ENCODE data around the gene NOL3. TPM values are rescaled to one million over a fixed set of nuclear protein-coding genes. Genes with fewer than 3 reads are reported as not detected.

The NOL3 gene
- total and polyA plus RNA-seq, 9 of the 15 experiments (the other 6 are each of a cell fraction or from before 2014, with no cell fraction given), result 0.45 to 14.0 (median 5.4) TPM

- TF ChIP-seq KAT7 (CRISPR knock-in tag; IDR thresholded peaks at IDR 0.05; ENCODE audit: borderline replicate concordance) (peak; percentile 51; the same call in 1 of the 2 replicates), TFAP4 (CRISPR knock-in tag; IDR thresholded peaks at IDR 0.05; ENCODE audit: borderline replicate concordance) (peak; percentile 66), HNRNPLL (IDR thresholded peaks at IDR 0.05; ENCODE audit: low read depth, low read length, poor library complexity, severe bottlenecking) (peak; percentile 22), FOXP1 (CRISPR knock-in tag; IDR thresholded peaks at IDR 0.05) (0 out of 2 replicates have a peak, but pooled peaks have one; percentile 21), ZNF318 (IDR thresholded peaks at IDR 0.05; ENCODE audit: borderline replicate concordance in 1 of 2, low read depth in 1 of 2) (no peak), DACH1 (IDR thresholded peaks at IDR 0.05; ENCODE audit: partially characterized antibody) (peak; percentile 59), ATF7 (IDR thresholded peaks at IDR 0.05) (no peak)
- POLR2A ChIA-PET, result interaction anchor here (0.6 to 1.1 kb wide), 4 partner anchors 14 to 1178 kb away, joined by 3 to 4 read pairs (median 3); no protein-coding TSS in a partner anchor
- DNase-seq (ENCODE audit: extremely low read depth in 1 of 4, low spot score in 3 of 4) (peak in 2 of 4 experiments; percentile 50 to 53), FAIRE-seq (no peak), ATAC-seq (no peak; the same call in 2 of the 3 replicates)
- no TSS peak for BruUV-seq (replicated peaks)
- Histone ChIP-seq H3K9me1 (ENCODE audit: control insufficient read depth, insufficient read depth, low read length) (no peaks in the 10 kb centered on the region), H3K4me2 (ENCODE audit: insufficient read depth, low read length) (peak overlapping the region; percentile 97), H2AFZ (ENCODE audit: low read depth, low read length) (no peak overlapping the region), H3K4me3 (peak overlapping the region; percentile 83), H3K27me3 (ENCODE audit: control insufficient read depth in 2 of 2, insufficient read depth in 2 of 2, low read length in 2 of 2) (no peaks in the 10 kb centered on the region), H3K36me3 (ENCODE audit: control insufficient read depth, insufficient read depth, low read length) (peaks cover 51% of the 10 kb centered on the region), H3K27ac (ENCODE audit: extremely low read depth, low read depth, low read length) (peak overlapping the region; percentile 63), H3K4me1 (replicated peaks in 1 of 2; ENCODE audit: control insufficient read depth in 2 of 2, insufficient read depth in 2 of 2, low read length in 2 of 2) (peaks cover 38 to 64% of the 10 kb centered on the region in 2 experiments), H3K9ac (ENCODE audit: insufficient read depth in 1 of 2, low read depth in 2 of 2, low read length in 2 of 2) (peak overlapping the region; percentile 88 to 95), H3K79me2 (ENCODE audit: control insufficient read depth, insufficient read depth, low read length) (peaks cover 46% of the 10 kb centered on the region), H3K9me3 (replicated peaks; ENCODE audit: control insufficient read depth, insufficient read depth, low read depth, low read length) (no peaks in the 10 kb centered on the region), H4K20me1 (replicated peaks; ENCODE audit: control insufficient read depth, insufficient read depth, low read length) (no peaks in the 10 kb centered on the region)
- in situ Hi-C loops (cut with MboI) (no loop called here), intact Hi-C loops (cut with micrococcal nuclease) (loop anchor here (2.0 to 5.0 kb wide), 2 partner anchors 34 to 54 kb away; partner anchors contain the start of genes FHOD1 and TMEM208)
- CTCF ChIA-PET (ENCODE audit: low intra/inter-chr PET ratio), result no interaction called here
- WGBS (ENCODE audit: insufficient coverage, low coverage, missing lambda C conversion rate), result 0% methylated on average over 16 of the region's 17 CpGs
These were observed 22.5 kb downstream of the NOL3 start for GRCh38 chr16:67192781-67193361.
